Mesenchymal stem cell (in vitro differentiated cells and primary cell): ENCODE results near the gene RBM4.

Source experiments
- DNase-seq: peaks from one replicate; pipeline ENCODE4 v3.0.0-alpha.2; 2013
- H2AFZ ChIP-seq: one replicate; pipeline ENCODE4 v1.6.1; 2013; ENCODE audit warnings: low read depth, mild to moderate bottlenecking, control low read depth, inconsistent platforms, low read length, moderate library complexity
- H2AK5ac ChIP-seq: 2 replicates; pipeline ENCODE4 v1.6.1; 2013; ENCODE audit warnings: low read length, moderate library complexity, mild to moderate bottlenecking, inconsistent platforms; ENCODE audit not compliant: severe bottlenecking
- H2BK120ac ChIP-seq: one replicate; pipeline ENCODE4 v1.6.1; 2013; ENCODE audit warnings: low read depth, mild to moderate bottlenecking, inconsistent platforms, low read length, moderate library complexity
- H2BK12ac ChIP-seq, 2 experiments: one replicate each; pipeline ENCODE4 v1.6.1; 2013; ENCODE audit warnings: inconsistent platforms in 2 of 2, low read length in 2 of 2, mild to moderate bottlenecking in 2 of 2, moderate library complexity in 2 of 2, control low read depth in 1 of 2
- H2BK15ac ChIP-seq: one replicate; pipeline ENCODE4 v1.6.1; 2013; ENCODE audit warnings: mild to moderate bottlenecking, low read depth, inconsistent platforms; ENCODE audit not compliant: poor library complexity, severe bottlenecking
- H2BK5ac ChIP-seq: 2 replicates; pipeline ENCODE4 v1.6.1; 2013; ENCODE audit warnings: low read depth, mild to moderate bottlenecking, low read length, control low read depth, inconsistent platforms; ENCODE audit not compliant: poor library complexity, severe bottlenecking
- H3K14ac ChIP-seq, 2 experiments: one replicate each; pipeline ENCODE4 v1.6.1; 2013; ENCODE audit warnings: inconsistent platforms in 2 of 2, low read length in 2 of 2, control low read depth in 1 of 2, mild to moderate bottlenecking in 1 of 2, moderate library complexity in 1 of 2
- H3K18ac ChIP-seq, 2 experiments: one replicate each; pipeline ENCODE4 v1.6.1; 2013; ENCODE audit warnings: inconsistent platforms in 2 of 2, low read length in 2 of 2, control low read depth in 1 of 2, low read depth in 1 of 2, mild to moderate bottlenecking in 1 of 2
- H3K23ac ChIP-seq, 2 experiments: one replicate each; pipeline ENCODE4 v1.6.1; 2013; ENCODE audit warnings: inconsistent platforms in 2 of 2, low read length in 2 of 2, mild to moderate bottlenecking in 2 of 2, moderate library complexity in 2 of 2, control low read depth in 1 of 2
- H3K27ac ChIP-seq: 2 replicates; pipeline ENCODE4 v1.5.1; 2013; ENCODE audit warnings: mild to moderate bottlenecking, moderate library complexity, low read length, control low read depth, inconsistent platforms; ENCODE audit not compliant: poor library complexity, severe bottlenecking
- H3K27me3 ChIP-seq, 2 experiments: 2 replicates each; pipeline versions ENCODE4 v1.6.1 to v1.7.0; 2013; ENCODE audit warnings: low read length in 2 of 2, mild to moderate bottlenecking in 2 of 2, moderate library complexity in 2 of 2, control low read depth in 1 of 2, inconsistent platforms in 1 of 2; ENCODE audit not compliant: control insufficient read depth in 1 of 2, insufficient read depth in 1 of 2
- H3K36me3 ChIP-seq, 2 experiments: 2 replicates each; pipeline versions ENCODE4 v1.6.1 to v1.7.0; 2013; ENCODE audit warnings: low read length in 2 of 2, control low read depth in 1 of 2, inconsistent platforms in 1 of 2, low read depth in 1 of 2, mild to moderate bottlenecking in 1 of 2; ENCODE audit not compliant: insufficient read depth in 2 of 2, control insufficient read depth in 1 of 2
- H3K4ac ChIP-seq, 2 experiments: one replicate each; pipeline ENCODE4 v1.6.1; 2013; ENCODE audit warnings: inconsistent platforms in 2 of 2, low read length in 2 of 2, mild to moderate bottlenecking in 2 of 2, moderate library complexity in 2 of 2, control low read depth in 1 of 2, low read depth in 1 of 2
- H3K4me1 ChIP-seq: 2 replicates; pipeline ENCODE4 v1.6.1; 2013; ENCODE audit warnings: low read depth, low read length, control low read depth; ENCODE audit not compliant: control insufficient read depth, insufficient read depth
- H3K4me2 ChIP-seq: 2 replicates; pipeline ENCODE4 v1.6.1; 2013; ENCODE audit warnings: low read length, mild to moderate bottlenecking, inconsistent platforms; ENCODE audit not compliant: poor library complexity, severe bottlenecking
- H3K4me3 ChIP-seq, 2 experiments: 2 replicates each; pipeline versions ENCODE4 v1.5.1 to v1.7.0; 2013; ENCODE audit warnings: low read length in 2 of 2, mild to moderate bottlenecking in 2 of 2, control low read depth in 1 of 2, low read depth in 1 of 2; ENCODE audit not compliant: insufficient read depth in 1 of 2
- H3K79me1 ChIP-seq: replicated peaks from 2 replicates; pipeline ENCODE4 v1.6.1; 2013; ENCODE audit warnings: mild to moderate bottlenecking, control low read depth, low read length, inconsistent platforms; ENCODE audit not compliant: poor library complexity, severe bottlenecking
- H3K9ac ChIP-seq: 2 replicates; pipeline ENCODE4 v1.7.0; 2013; ENCODE audit warnings: mild to moderate bottlenecking, low read length, moderate library complexity
- H3K9me3 ChIP-seq: 2 replicates; pipeline ENCODE4 v1.7.0; 2013; ENCODE audit warnings: mild to moderate bottlenecking, low read length; ENCODE audit not compliant: control insufficient read depth
- H4K8ac ChIP-seq: one replicate; pipeline ENCODE4 v1.6.1; 2013; ENCODE audit warnings: inconsistent platforms, mild to moderate bottlenecking, low read length, moderate library complexity
- H4K91ac ChIP-seq: one replicate; pipeline ENCODE4 v1.6.1; 2013; ENCODE audit warnings: mild to moderate bottlenecking, low read length, inconsistent platforms
- WGBS: methylation state at CpG from one replicate; pipeline ENCODE4 v1.1.7; 2013; ENCODE audit warnings: mixed read lengths; 5-methylcytosine and 5-hydroxymethylcytosine counted together

The RBM4 gene

GRCh38 chr11:66609721-66610617 is 28.5 kb upstream of the RBM4 start:
- no peak overlapping the region for H3K4me2 ChIP-seq
- H3K27me3 ChIP-seq: no peaks in the 10 kb centered on the region
- H2BK12ac ChIP-seq: no peak overlapping the region
- H2AK5ac ChIP-seq: no peak overlapping the region
- H3K4ac ChIP-seq: no peak overlapping the region
- WGBS: 88% methylated on average over 3 of the region's 4 CpGs
- no peak overlapping the region for H3K27ac ChIP-seq
- H2BK15ac ChIP-seq: no peak overlapping the region
- no peak overlapping the region for H3K4me3 ChIP-seq
- no peaks in the 10 kb centered on the region for H3K79me1 ChIP-seq
- no peaks in the 10 kb centered on the region for H3K9me3 ChIP-seq
- H2BK5ac ChIP-seq: no peak overlapping the region
- H3K36me3 ChIP-seq: peaks cover 21 to 25% of the 10 kb centered on the region in 2 experiments
- H3K18ac ChIP-seq: no peak overlapping the region
- peaks cover 11% of the 10 kb centered on the region for H3K4me1 ChIP-seq
- peak overlapping the region in 1 of 2 experiments; percentile 15 for H3K23ac ChIP-seq
- H4K8ac ChIP-seq: no peak overlapping the region
- H2AFZ ChIP-seq: no peak overlapping the region
- no peak overlapping the region for H2BK120ac ChIP-seq
- H4K91ac ChIP-seq: no peak overlapping the region
- no peak for DNase-seq
- H3K14ac ChIP-seq: no peak overlapping the region
- H3K9ac ChIP-seq: no peak overlapping the region

- Histone ChIP-seq H4K8ac (no peak overlapping the region), H3K79me1 (peaks cover 1% of the 10 kb centered on the region)
- 100% methylated on average over 1 of the region's 1 CpG for WGBS
These were observed 26.0 kb upstream of the RBM4 start for GRCh38 chr11:66612458-66612857.

GRCh38 chr11:66614073-66614472 is 24.4 kb upstream of the RBM4 start:
- Histone ChIP-seq H3K14ac (no peak overlapping the region), H2AK5ac (no peak overlapping the region), H3K4me2 (no peak overlapping the region), H3K27me3 (no peaks in the 10 kb centered on the region), H3K4ac (no peak overlapping the region), H3K4me1 (peaks cover 5% of the 10 kb centered on the region), H2AFZ (no peak overlapping the region), H3K23ac (no peak overlapping the region), H2BK12ac (no peak overlapping the region), H4K8ac (no peak overlapping the region), H3K9ac (no peak overlapping the region), H3K79me1 (peaks cover 1% of the 10 kb centered on the region), H3K9me3 (no peaks in the 10 kb centered on the region), H4K91ac (no peak overlapping the region), H2BK120ac (no peak overlapping the region), H2BK5ac (no peak overlapping the region), H3K27ac (no peak overlapping the region), H3K18ac (no peak overlapping the region), H2BK15ac (no peak overlapping the region), H3K4me3 (no peak overlapping the region), H3K36me3 (peaks cover 0 to 21% of the 10 kb centered on the region in 2 experiments)
- no peak for DNase-seq
- WGBS: 96% methylated on average over 11 of the region's 13 CpGs

More at GRCh38 chr11:66612458-66612857, 26.0 kb upstream of the RBM4 start:
- H2AFZ ChIP-seq: no peak overlapping the region
- H2BK15ac ChIP-seq: no peak overlapping the region
- H3K36me3 ChIP-seq: peaks cover 0 to 12% of the 10 kb centered on the region in 2 experiments
- H3K27ac ChIP-seq: no peak overlapping the region
- H3K9me3 ChIP-seq: no peaks in the 10 kb centered on the region
- no peak overlapping the region for H2BK12ac ChIP-seq
- H3K4me1 ChIP-seq: peaks cover 5% of the 10 kb centered on the region
- H3K9ac ChIP-seq: no peak overlapping the region
- H3K14ac ChIP-seq: no peak overlapping the region
- H3K27me3 ChIP-seq: no peaks in the 10 kb centered on the region
- H3K23ac ChIP-seq: no peak overlapping the region
- DNase-seq: no peak
- H3K4ac ChIP-seq: no peak overlapping the region
- no peak overlapping the region for H2BK120ac ChIP-seq
- no peak overlapping the region for H3K18ac ChIP-seq
- no peak overlapping the region for H3K4me2 ChIP-seq
- H2AK5ac ChIP-seq: no peak overlapping the region
- H2BK5ac ChIP-seq: no peak overlapping the region
- H4K91ac ChIP-seq: no peak overlapping the region
- H3K4me3 ChIP-seq: no peak overlapping the region

GRCh38 chr11:66616379-66617154 is 21.9 kb upstream of the RBM4 start, which contains the start of gene RBM14:
Gene RBM14, plus strand, starts transcription at chr11:66616630. Its CDS starts 91 bp downstream, at chr11:66616721.
- Histone ChIP-seq H3K23ac (no peak within 1 kb of the TSS), H4K91ac (peak within 1 kb of the TSS; percentile 58), H2BK12ac (no peak within 1 kb of the TSS), H3K4me3 (peak within 1 kb of the TSS; percentile 78 to 99), H3K9ac (peak within 1 kb of the TSS; percentile 99), H2AFZ (no peak within 1 kb of the TSS), H3K18ac (peak within 1 kb of the TSS; percentile 85 to 95), H3K14ac (peak within 1 kb of the TSS in 1 of 2 experiments; percentile 69), H3K36me3 (peaks cover 4 to 17% of the 10 kb centered on the region in 2 experiments), H3K27ac (peak within 1 kb of the TSS; percentile 89), H3K9me3 (no peaks in the 10 kb centered on the region), H3K4me2 (peak within 1 kb of the TSS; percentile 94), H4K8ac (peak within 1 kb of the TSS; percentile 92), H3K79me1 (peaks cover 1% of the 10 kb centered on the region), H2BK120ac (peak within 1 kb of the TSS; percentile 84), H3K4ac (peak within 1 kb of the TSS; percentile 19 to 92), H3K4me1 (peaks cover 4% of the 10 kb centered on the region), H2AK5ac (no peak within 1 kb of the TSS), H2BK5ac (peak within 1 kb of the TSS; percentile 83), H2BK15ac (peak within 1 kb of the TSS; percentile 30), H3K27me3 (no peaks in the 10 kb centered on the region)
- DNase-seq: peak; percentile 100
- under 1% methylated on average over 89 of the region's 90 CpGs for WGBS
